Measurements from ENCODE around the gene PDRG1.
A peak's percentile ranks its signal among the peaks of the same experiment; 100 is the strongest.

The PDRG1 gene

DNA sequence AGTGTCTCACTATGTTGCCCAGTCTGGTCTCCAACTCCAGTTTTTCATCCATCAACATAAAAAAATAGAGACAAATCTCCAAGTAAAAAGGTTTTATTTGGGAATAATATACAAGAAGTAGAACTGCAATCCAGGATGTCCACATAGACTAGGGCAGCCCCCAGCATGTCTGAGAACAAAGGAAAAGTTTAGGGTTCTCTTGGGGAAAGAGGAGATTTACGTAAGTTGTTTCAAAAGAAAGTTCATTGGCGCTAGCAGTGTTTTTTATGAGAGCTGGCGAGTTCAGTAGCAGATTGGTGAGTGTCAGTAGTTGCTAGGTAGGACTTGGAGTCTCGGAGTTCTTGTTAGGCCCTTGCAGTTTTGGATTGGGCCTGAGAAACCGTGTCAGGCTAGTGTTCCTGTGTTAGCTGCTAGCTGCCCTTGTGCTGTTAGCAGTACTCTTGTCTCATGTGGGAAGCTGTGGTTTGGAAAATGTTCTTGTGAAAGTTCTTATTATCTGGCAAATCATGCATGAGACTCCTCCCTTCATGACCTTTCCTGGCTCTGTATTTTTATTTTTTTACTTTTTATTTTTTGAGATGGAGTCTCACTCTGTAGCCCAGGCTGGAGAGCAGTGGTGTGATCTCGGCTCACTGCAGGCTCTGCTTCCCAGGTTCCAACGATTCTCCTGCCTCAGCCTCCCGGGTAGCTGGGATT is 56.7 kb downstream of the PDRG1 start:
- no peaks in the 10 kb centered on the region for H3K9me3 Mint-ChIP-seq
- peaks cover 4% of the 10 kb centered on the region for H3K27me3 Mint-ChIP-seq
- no peaks in the 10 kb centered on the region for H3K36me3 Mint-ChIP-seq (ENCODE audit: low read depth)
- intact Hi-C loops (cut with micrococcal nuclease), result loop anchor here (1.0 kb wide), 1 partner anchor 15 kb away; no protein-coding TSS in a partner anchor
- H3K27ac Mint-ChIP-seq, result peak overlapping the region; percentile 85
- no peak overlapping the region for H3K4me3 Mint-ChIP-seq
- peaks cover 4% of the 10 kb centered on the region for H3K4me1 Mint-ChIP-seq (ENCODE audit: low read depth)
